ENCODE data around the gene SOBP.

GRCh38 chr6:107628878-107629277 is 139.0 kb downstream of the SOBP start:
- no peak for TF ChIP-seq CTCF (IDR thresholded peaks at IDR 0.05)
- no peak for TF ChIP-seq EP300 (IDR thresholded peaks at IDR 0.05)
- TF ChIP-seq POLR2A (IDR thresholded peaks at IDR 0.05): no peak

All from tibial nerve (tissue), 4 donors.